ENCODE data around the gene PACS1.

Gene PACS1

GRCh38 chr11:66062408-66062807, 7.7 kb upstream of the PACS1 start:
- Histone ChIP-seq H3K4me2 (ENCODE audit: low read length) (no peak overlapping the region), H3K4me3 (ENCODE audit: low read depth, low read length, poor library complexity, severe bottlenecking) (no peak overlapping the region), H3K9me3 (ENCODE audit: low read length) (0 out of 2 replicates have a peak, but pooled peaks cover 5% of the 10 kb centered on the region), H3K36me3 (ENCODE audit: insufficient read depth, low read length) (peaks cover 96% of the 10 kb centered on the region), H3K9me2 (ENCODE audit: low read depth, low read length) (no peaks in the 10 kb centered on the region), H3K79me2 (ENCODE audit: insufficient read depth, low read length) (no peaks in the 10 kb centered on the region), H4K20me1 (ENCODE audit: insufficient read depth, low read length) (no peaks in the 10 kb centered on the region), H3K4me1 (ENCODE audit: insufficient read depth, low read length, severe bottlenecking) (no peaks in the 10 kb centered on the region), H3K27ac (ENCODE audit: low read depth, low read length, poor library complexity, severe bottlenecking) (no peak overlapping the region), H3K9ac (ENCODE audit: low read length) (no peak overlapping the region), H2AFZ (ENCODE audit: low read length) (no peak overlapping the region), H3K27me3 (ENCODE audit: insufficient read depth, low read length) (no peaks in the 10 kb centered on the region), H3F3A (ENCODE audit: insufficient read depth, low read length) (no peaks in the 10 kb centered on the region; the same call in 1 of the 2 replicates)
- TF ChIP-seq EZH2 (IDR thresholded peaks at IDR 0.05; ENCODE audit: borderline replicate concordance, low read length), result no peak
- TF ChIP-seq, protein P1, sequence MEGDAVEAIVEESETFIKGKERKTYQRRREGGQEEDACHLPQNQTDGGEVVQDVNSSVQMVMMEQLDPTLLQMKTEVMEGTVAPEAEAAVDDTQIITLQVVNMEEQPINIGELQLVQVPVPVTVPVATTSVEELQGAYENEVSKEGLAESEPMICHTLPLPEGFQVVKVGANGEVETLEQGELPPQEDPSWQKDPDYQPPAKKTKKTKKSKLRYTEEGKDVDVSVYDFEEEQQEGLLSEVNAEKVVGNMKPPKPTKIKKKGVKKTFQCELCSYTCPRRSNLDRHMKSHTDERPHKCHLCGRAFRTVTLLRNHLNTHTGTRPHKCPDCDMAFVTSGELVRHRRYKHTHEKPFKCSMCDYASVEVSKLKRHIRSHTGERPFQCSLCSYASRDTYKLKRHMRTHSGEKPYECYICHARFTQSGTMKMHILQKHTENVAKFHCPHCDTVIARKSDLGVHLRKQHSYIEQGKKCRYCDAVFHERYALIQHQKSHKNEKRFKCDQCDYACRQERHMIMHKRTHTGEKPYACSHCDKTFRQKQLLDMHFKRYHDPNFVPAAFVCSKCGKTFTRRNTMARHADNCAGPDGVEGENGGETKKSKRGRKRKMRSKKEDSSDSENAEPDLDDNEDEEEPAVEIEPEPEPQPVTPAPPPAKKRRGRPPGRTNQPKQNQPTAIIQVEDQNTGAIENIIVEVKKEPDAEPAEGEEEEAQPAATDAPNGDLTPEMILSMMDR (IDR thresholded peaks at IDR 0.05; ENCODE audit: low read length), result no peak

GRCh38 chr11:66063900-66064299, 6.2 kb upstream of the PACS1 start:
- H3K4me1 ChIP-seq (ENCODE audit: insufficient read depth, low read length, severe bottlenecking), result peaks cover 7% of the 10 kb centered on the region
- 0 out of 2 replicates have a peak, but pooled peaks cover 5% of the 10 kb centered on the region for H3K9me3 ChIP-seq (ENCODE audit: low read length)
- H3K4me3 ChIP-seq (ENCODE audit: low read depth, low read length, poor library complexity, severe bottlenecking), result no peak overlapping the region
- no peak overlapping the region for H3K27ac ChIP-seq (ENCODE audit: low read depth, low read length, poor library complexity, severe bottlenecking)
- no peak overlapping the region for H3K9ac ChIP-seq (ENCODE audit: low read length)
- no peak overlapping the region for H2AFZ ChIP-seq (ENCODE audit: low read length)
- H4K20me1 ChIP-seq (ENCODE audit: insufficient read depth, low read length), result no peaks in the 10 kb centered on the region
- H3K36me3 ChIP-seq (ENCODE audit: insufficient read depth, low read length), result peaks cover 99% of the 10 kb centered on the region
- H3F3A ChIP-seq (ENCODE audit: insufficient read depth, low read length), result peaks cover 6% of the 10 kb centered on the region
- H3K79me2 ChIP-seq (ENCODE audit: insufficient read depth, low read length), result no peaks in the 10 kb centered on the region
- no peaks in the 10 kb centered on the region for H3K9me2 ChIP-seq (ENCODE audit: low read depth, low read length)
- H3K27me3 ChIP-seq (ENCODE audit: insufficient read depth, low read length), result no peaks in the 10 kb centered on the region
- no peak for TF ChIP-seq EZH2 (IDR thresholded peaks at IDR 0.05; ENCODE audit: borderline replicate concordance, low read length)
- TF ChIP-seq, protein P1 (IDR thresholded peaks at IDR 0.05; ENCODE audit: low read length), result no peak
- H3K4me2 ChIP-seq (ENCODE audit: low read length), result no peak overlapping the region

- Histone ChIP-seq H3K4me1 (ENCODE audit: insufficient read depth, low read length, severe bottlenecking) (peaks cover 14% of the 10 kb centered on the region), H2AFZ (ENCODE audit: low read length) (no peak overlapping the region), H3K9ac (ENCODE audit: low read length) (no peak overlapping the region), H4K20me1 (ENCODE audit: insufficient read depth, low read length) (no peaks in the 10 kb centered on the region), H3K4me2 (ENCODE audit: low read length) (no peak overlapping the region), H3K27me3 (ENCODE audit: insufficient read depth, low read length) (no peaks in the 10 kb centered on the region), H3K36me3 (ENCODE audit: insufficient read depth, low read length) (peaks cover 96% of the 10 kb centered on the region), H3K4me3 (ENCODE audit: low read depth, low read length, poor library complexity, severe bottlenecking) (no peak overlapping the region), H3K9me3 (ENCODE audit: low read length) (0 out of 2 replicates have a peak, but pooled peaks cover 5% of the 10 kb centered on the region), H3K79me2 (ENCODE audit: insufficient read depth, low read length) (no peaks in the 10 kb centered on the region), H3K27ac (ENCODE audit: low read depth, low read length, poor library complexity, severe bottlenecking) (no peak overlapping the region), H3K9me2 (ENCODE audit: low read depth, low read length) (no peaks in the 10 kb centered on the region), H3F3A (ENCODE audit: insufficient read depth, low read length) (peaks cover 11% of the 10 kb centered on the region)
- TF ChIP-seq, protein P1 (IDR thresholded peaks at IDR 0.05; ENCODE audit: low read length), result no peak
- TF ChIP-seq EZH2 (IDR thresholded peaks at IDR 0.05; ENCODE audit: borderline replicate concordance, low read length), result no peak
Measured at GRCh38 chr11:66064571-66064970, 5.5 kb upstream of the PACS1 start.

Measured in OCI-LY1 (cell line).